ENCODE results near the gene RNF182. TPM values are rescaled to one million over a fixed set of nuclear protein-coding genes. Genes with fewer than 3 reads are reported as not detected.

Gene RNF182
- polyA plus RNA-seq, 1 experiment, result 12.4 TPM

GRCh38 chr6:13986700-13987399, 62.1 kb downstream of the RNF182 start:
- no peaks in the 10 kb centered on the region for H3K9me3 ChIP-seq (ENCODE audit: control insufficient read depth, insufficient read depth, low read length)
- H3K27me3 ChIP-seq (ENCODE audit: control insufficient read depth, insufficient read depth, low read length), result no peaks in the 10 kb centered on the region
- H3K4me3 ChIP-seq (ENCODE audit: low read depth, low read length), result no peak overlapping the region
- no peak overlapping the region for H3K27ac ChIP-seq (ENCODE audit: low read depth, low read length)
- TF ChIP-seq CTCF (IDR thresholded peaks at IDR 0.05; ENCODE audit: low read depth, low read length), result no peak
- ChIA-PET CTCF (no interaction called here), POLR2A (no interaction called here)
- DNase-seq (ENCODE audit: low read depth, low spot score), result no peak

- H3K4me3 ChIP-seq (ENCODE audit: low read depth, low read length), result no peak overlapping the region
- no peak for DNase-seq (ENCODE audit: low read depth, low spot score)
- no peaks in the 10 kb centered on the region for H3K27me3 ChIP-seq (ENCODE audit: control insufficient read depth, insufficient read depth, low read length)
- TF ChIP-seq CTCF (IDR thresholded peaks at IDR 0.05; ENCODE audit: low read depth, low read length), result no peak
- ChIA-PET POLR2A (no interaction called here), CTCF (interaction anchor here (1.4 kb wide), 1 partner anchor 59 kb away, joined by 4 read pairs; no protein-coding TSS in a partner anchor)
- H3K9me3 ChIP-seq (ENCODE audit: control insufficient read depth, insufficient read depth, low read length), result no peaks in the 10 kb centered on the region
- no peak overlapping the region for H3K27ac ChIP-seq (ENCODE audit: low read depth, low read length)
Observed at GRCh38 chr6:13987400-13987865, 62.7 kb downstream of the RNF182 start.

- Histone ChIP-seq H3K4me3 (ENCODE audit: low read depth, low read length) (no peak overlapping the region), H3K27me3 (ENCODE audit: control insufficient read depth, insufficient read depth, low read length) (no peaks in the 10 kb centered on the region), H3K27ac (ENCODE audit: low read depth, low read length) (no peak overlapping the region), H3K9me3 (ENCODE audit: control insufficient read depth, insufficient read depth, low read length) (no peaks in the 10 kb centered on the region)
- POLR2A ChIA-PET, result no interaction called here
- no peak for TF ChIP-seq CTCF (IDR thresholded peaks at IDR 0.05; ENCODE audit: low read depth, low read length)
- CTCF ChIA-PET, result interaction anchor here (1.4 kb wide), 1 partner anchor 58 kb away, joined by 4 read pairs; no protein-coding TSS in a partner anchor
- DNase-seq (ENCODE audit: low read depth, low spot score), result no peak
Observed at GRCh38 chr6:13988049-13988738, 63.4 kb downstream of the RNF182 start.

- no peak overlapping the region for H3K27ac ChIP-seq (ENCODE audit: low read depth, low read length)
- POLR2A ChIA-PET, result no interaction called here
- no peak for DNase-seq (ENCODE audit: low read depth, low spot score)
- H3K9me3 ChIP-seq (ENCODE audit: control insufficient read depth, insufficient read depth, low read length), result no peaks in the 10 kb centered on the region
- no peaks in the 10 kb centered on the region for H3K27me3 ChIP-seq (ENCODE audit: control insufficient read depth, insufficient read depth, low read length)
- CTCF ChIA-PET, result interaction anchor here (0.6 kb wide), 1 partner anchor 78 kb away, joined by 3 read pairs; no protein-coding TSS in a partner anchor
- H3K4me3 ChIP-seq (ENCODE audit: low read depth, low read length), result no peak overlapping the region
- TF ChIP-seq CTCF (IDR thresholded peaks at IDR 0.05; ENCODE audit: low read depth, low read length), result no peak
Observed at GRCh38 chr6:13988908-13989307, 64.2 kb downstream of the RNF182 start.
